ENCODE data around the gene LHFPL6.
"Not testable (repeated sequence)": the region's sequence is repeated elsewhere in the genome, so short reads cannot be mapped to it uniquely, and the experiment has no call there.

LHFPL6 gene

DNA sequence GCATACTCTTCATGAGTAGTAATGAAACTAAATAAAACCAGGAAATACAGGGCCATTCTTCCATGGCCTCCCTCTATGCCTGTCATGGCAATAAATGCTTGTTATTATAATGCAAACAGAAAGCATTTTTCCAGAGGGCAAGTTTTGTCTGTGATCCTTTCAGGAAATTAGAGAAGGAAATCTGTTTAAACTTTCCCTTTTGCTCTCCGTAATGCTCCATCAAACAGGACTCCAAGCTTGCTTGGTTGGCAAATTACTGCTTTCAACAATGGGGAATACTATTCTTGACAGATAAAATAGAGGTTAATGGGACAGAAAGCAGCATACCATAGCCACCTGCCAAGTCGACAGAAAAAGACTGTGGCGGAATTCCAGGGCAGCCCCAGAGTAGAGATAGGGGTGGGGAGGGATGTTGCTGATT, 252.5 kb downstream of the LHFPL6 start:
- Histone ChIP-seq H3K27me3 (ENCODE audit: control insufficient read depth in 2 of 2, insufficient read depth in 2 of 2, low read length in 2 of 2) (no peaks in the 10 kb centered on the region), H3K9ac (ENCODE audit: low read depth in 1 of 2, low read length in 2 of 2) (no peak overlapping the region), H3K36me3 (ENCODE audit: control insufficient read depth in 2 of 2, insufficient read depth in 2 of 2, low read length in 2 of 2) (no peaks in the 10 kb centered on the region), H3K4me1 (ENCODE audit: control insufficient read depth in 2 of 2, insufficient read depth in 2 of 2, low read length in 2 of 2) (peaks cover 0 to 3% of the 10 kb centered on the region in 2 donors), H3K27ac (ENCODE audit: low read depth in 2 of 2, low read length in 2 of 2) (no peak overlapping the region), H3K9me3 (ENCODE audit: control insufficient read depth in 2 of 2, low read length in 2 of 2) (no peaks in the 10 kb centered on the region), H3K4me3 (ENCODE audit: low read length in 2 of 2) (no peak overlapping the region)

DNA sequence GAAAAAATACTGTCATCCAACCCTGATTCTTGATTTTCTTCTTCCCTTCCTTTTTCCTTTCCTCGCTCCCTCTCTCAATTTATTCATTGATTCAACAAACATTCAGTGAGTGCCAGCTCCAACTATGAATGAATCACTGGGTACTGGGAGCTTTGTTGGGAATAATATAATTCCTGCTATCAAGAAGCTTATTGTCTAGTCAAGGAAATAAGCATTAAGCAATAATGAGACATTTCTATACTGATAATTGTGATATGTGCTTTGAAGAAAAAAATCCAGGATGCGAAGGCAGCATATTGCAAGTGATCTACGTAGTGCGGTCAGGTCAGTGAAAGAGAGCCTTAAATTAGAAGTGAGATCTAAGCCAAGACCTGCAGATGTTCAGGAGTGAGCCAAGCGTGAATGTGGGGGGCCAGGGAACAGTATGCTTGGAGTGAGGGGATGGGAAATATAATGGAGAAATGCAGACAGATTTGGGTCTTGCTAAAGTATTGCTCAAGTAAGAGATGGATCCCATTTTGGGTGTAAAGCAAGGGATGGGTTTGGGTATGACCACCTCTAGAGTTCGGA, 253.5 kb downstream of the LHFPL6 start:
- H3K4me3 ChIP-seq (ENCODE audit: low read length in 2 of 2) = no peak overlapping the region

DNA sequence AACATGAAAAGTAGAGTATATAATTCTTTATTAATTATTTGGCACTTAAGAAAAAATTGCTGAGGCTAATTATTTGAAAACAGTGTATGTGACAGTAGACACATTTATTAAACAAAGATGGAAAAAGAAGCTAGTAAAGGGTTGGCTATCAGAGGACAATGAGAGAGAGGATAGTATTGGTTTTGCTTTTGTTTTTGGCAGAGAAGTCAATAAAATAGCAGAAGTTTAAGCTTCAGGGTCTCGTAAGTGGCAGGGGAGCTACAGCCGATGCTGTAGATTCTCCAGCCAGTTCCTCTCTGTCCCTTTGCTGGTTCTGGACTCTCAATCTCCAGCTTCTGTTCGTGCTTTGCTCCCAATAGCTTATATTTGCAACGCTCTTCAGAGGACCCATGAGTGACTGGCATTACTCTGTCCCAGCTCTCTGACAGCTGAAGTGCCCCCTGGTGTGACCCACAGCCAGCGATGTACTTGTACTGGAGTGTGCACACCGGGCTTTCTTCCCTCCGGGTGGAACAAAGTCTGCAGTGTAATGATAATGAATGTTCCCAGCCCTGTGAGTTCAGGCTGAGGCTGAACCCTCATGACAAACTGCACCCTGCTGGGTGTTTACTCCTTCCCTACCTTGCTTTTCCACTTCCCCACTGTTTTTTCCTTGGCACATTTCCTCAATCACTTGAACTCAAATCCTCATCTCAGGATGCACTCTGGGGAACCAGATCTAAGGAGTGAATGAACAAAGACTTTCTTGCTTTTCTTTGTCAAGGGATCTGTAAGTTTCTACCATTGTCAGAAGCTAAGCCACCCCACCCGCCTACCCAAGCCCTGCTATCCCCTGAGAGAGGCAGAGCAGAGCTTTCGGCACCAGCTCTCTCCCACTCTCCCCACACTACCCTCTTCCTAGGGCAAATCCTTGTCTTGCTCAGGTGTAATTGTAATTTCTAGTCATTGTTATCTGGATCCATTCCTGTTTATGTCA, 254.8 kb downstream of the LHFPL6 start:
- Histone ChIP-seq H3K9me3 (ENCODE audit: control insufficient read depth in 2 of 2, low read length in 2 of 2) (no peaks in the 10 kb centered on the region), H3K27ac (ENCODE audit: low read depth in 2 of 2, low read length in 2 of 2) (no peak overlapping the region)

More for the DNA sequence above, 253.5 kb downstream of the LHFPL6 start:
- no peaks in the 10 kb centered on the region for H3K9me3 ChIP-seq (ENCODE audit: control insufficient read depth in 2 of 2, low read length in 2 of 2)
- H3K27ac ChIP-seq (ENCODE audit: low read depth in 2 of 2, low read length in 2 of 2) = no peak overlapping the region
- H3K9ac ChIP-seq (ENCODE audit: low read depth in 1 of 2, low read length in 2 of 2) = no peak overlapping the region
- no peaks in the 10 kb centered on the region for H3K27me3 ChIP-seq (ENCODE audit: control insufficient read depth in 2 of 2, insufficient read depth in 2 of 2, low read length in 2 of 2)
- H3K36me3 ChIP-seq (ENCODE audit: control insufficient read depth in 2 of 2, insufficient read depth in 2 of 2, low read length in 2 of 2) = no peaks in the 10 kb centered on the region
- H3K4me1 ChIP-seq (ENCODE audit: control insufficient read depth in 2 of 2, insufficient read depth in 2 of 2, low read length in 2 of 2) = peaks cover 0 to 3% of the 10 kb centered on the region in 2 donors

DNA sequence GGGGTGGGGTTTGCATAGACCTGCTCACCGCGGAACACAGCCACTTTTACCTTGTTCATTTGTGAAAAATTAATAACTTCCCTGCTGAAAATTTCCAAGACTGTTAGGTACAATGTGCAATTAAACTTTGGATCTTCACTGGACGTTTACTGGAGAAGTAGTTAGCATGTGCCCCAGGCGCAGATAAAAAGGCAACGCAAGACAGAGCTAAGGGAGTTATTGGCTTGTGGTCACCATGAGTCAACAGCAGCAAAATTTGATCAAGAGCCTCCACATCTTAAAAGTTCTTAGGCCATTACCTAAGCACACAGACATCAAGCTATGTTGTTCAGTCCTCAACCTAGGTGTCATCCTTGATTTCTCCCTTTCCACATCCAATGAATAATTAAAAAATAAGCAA, 257.0 kb downstream of the LHFPL6 start:
- Histone ChIP-seq H3K27me3 (ENCODE audit: control insufficient read depth in 2 of 2, insufficient read depth in 2 of 2, low read length in 2 of 2) (no peaks in the 10 kb centered on the region), H3K4me3 (ENCODE audit: low read length in 2 of 2) (no peak overlapping the region), H3K4me1 (ENCODE audit: control insufficient read depth in 2 of 2, insufficient read depth in 2 of 2, low read length in 2 of 2) (peaks cover 0 to 3% of the 10 kb centered on the region in 2 donors), H3K9ac (ENCODE audit: low read depth in 1 of 2, low read length in 2 of 2) (no peak overlapping the region), H3K27ac (ENCODE audit: low read depth in 2 of 2, low read length in 2 of 2) (no peak overlapping the region), H3K36me3 (ENCODE audit: control insufficient read depth in 2 of 2, insufficient read depth in 2 of 2, low read length in 2 of 2) (no peaks in the 10 kb centered on the region), H3K9me3 (ENCODE audit: control insufficient read depth in 2 of 2, low read length in 2 of 2) (no peaks in the 10 kb centered on the region)

More for the DNA sequence above, 254.8 kb downstream of the LHFPL6 start:
- H3K9ac ChIP-seq (ENCODE audit: low read depth in 1 of 2, low read length in 2 of 2) = no peak overlapping the region
- no peak overlapping the region for H3K4me3 ChIP-seq (ENCODE audit: low read length in 2 of 2)
- H3K4me1 ChIP-seq (ENCODE audit: control insufficient read depth in 2 of 2, insufficient read depth in 2 of 2, low read length in 2 of 2) = peaks cover 0 to 3% of the 10 kb centered on the region in 2 donors
- H3K36me3 ChIP-seq (ENCODE audit: control insufficient read depth in 2 of 2, insufficient read depth in 2 of 2, low read length in 2 of 2) = no peaks in the 10 kb centered on the region
- H3K27me3 ChIP-seq (ENCODE audit: control insufficient read depth in 2 of 2, insufficient read depth in 2 of 2, low read length in 2 of 2) = no peaks in the 10 kb centered on the region

DNA sequence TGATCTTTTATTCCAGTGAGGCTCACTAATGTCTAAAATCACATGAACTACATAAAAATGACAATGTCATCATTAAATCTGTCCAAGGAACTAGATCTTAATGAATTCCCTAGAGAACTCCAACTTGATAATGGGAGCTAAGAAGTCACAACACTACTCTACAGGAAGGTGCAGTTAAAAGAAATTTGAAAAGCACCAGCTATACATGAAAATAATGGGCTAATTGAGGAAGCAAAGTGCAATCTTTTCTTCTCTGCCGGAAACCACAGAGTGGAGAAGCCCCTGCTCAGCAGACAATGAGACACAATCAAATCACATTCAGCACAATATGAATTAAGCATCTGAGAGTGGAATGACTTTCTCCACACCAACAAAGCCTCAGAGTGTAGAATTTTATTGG, 261.7 kb downstream of the LHFPL6 start:
- H3K9ac ChIP-seq (ENCODE audit: low read depth in 1 of 2, low read length in 2 of 2) = no peak overlapping the region
- no peak overlapping the region for H3K27ac ChIP-seq (ENCODE audit: low read depth in 2 of 2, low read length in 2 of 2)
- no peaks in the 10 kb centered on the region for H3K36me3 ChIP-seq (ENCODE audit: control insufficient read depth in 2 of 2, insufficient read depth in 2 of 2, low read length in 2 of 2)
- no peak overlapping the region for H3K4me3 ChIP-seq (ENCODE audit: low read length in 2 of 2)
- no peaks in the 10 kb centered on the region for H3K27me3 ChIP-seq (ENCODE audit: control insufficient read depth in 2 of 2, insufficient read depth in 2 of 2, low read length in 2 of 2)
- H3K4me1 ChIP-seq (ENCODE audit: control insufficient read depth in 2 of 2, insufficient read depth in 2 of 2, low read length in 2 of 2) = peaks cover 0 to 2% of the 10 kb centered on the region in 2 donors
- H3K9me3 ChIP-seq (ENCODE audit: control insufficient read depth in 2 of 2, low read length in 2 of 2) = no peaks in the 10 kb centered on the region

DNA sequence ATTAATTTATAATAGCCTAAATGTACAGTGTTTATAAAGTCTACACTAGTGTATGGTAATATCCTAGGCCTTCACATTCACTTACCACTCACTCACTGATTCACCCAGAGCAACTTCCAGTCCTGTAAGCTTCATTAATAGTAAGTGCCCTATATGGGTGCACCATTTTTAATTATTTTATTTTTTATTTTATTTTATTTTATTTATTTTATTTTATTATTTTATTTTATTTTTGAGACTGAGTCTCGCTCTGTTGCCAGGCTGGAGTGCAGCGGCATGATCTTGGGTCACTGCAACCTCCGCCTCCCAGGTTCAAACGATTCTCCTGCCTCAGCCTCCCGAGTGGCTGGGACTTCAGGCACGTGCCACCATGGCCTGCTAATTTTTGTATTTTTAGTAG, 264.9 kb downstream of the LHFPL6 start:
- not testable (repeated sequence) for H3K36me3 ChIP-seq (ENCODE audit: control insufficient read depth in 2 of 2, insufficient read depth in 2 of 2, low read length in 2 of 2); H3K9ac ChIP-seq (ENCODE audit: low read depth in 1 of 2, low read length in 2 of 2)

DNA sequence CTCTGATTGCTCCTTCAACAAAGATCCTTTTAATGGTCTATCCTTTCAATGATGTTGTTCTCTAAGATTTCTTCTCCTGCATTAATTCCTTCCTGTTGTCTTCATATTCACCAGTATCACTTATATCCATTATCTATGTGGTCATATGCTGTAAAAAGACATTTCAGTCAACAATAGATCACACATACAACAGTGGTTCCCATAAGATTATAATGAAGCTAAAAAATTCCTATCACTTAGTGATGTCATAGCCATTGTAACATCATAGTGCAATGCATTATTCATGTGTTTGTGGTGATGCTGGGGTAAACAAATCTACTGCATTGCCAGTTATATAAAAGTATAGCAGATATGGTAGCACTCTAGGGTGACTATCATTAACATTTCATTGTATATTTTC, 266.1 kb downstream of the LHFPL6 start:
- no peaks in the 10 kb centered on the region for H3K9me3 ChIP-seq (ENCODE audit: control insufficient read depth in 2 of 2, low read length in 2 of 2)
- no peak overlapping the region for H3K9ac ChIP-seq (ENCODE audit: low read depth in 1 of 2, low read length in 2 of 2)
- no peaks in the 10 kb centered on the region for H3K36me3 ChIP-seq (ENCODE audit: control insufficient read depth in 2 of 2, insufficient read depth in 2 of 2, low read length in 2 of 2)
- H3K4me3 ChIP-seq (ENCODE audit: low read length in 2 of 2) = no peak overlapping the region
- no peak overlapping the region for H3K27ac ChIP-seq (ENCODE audit: low read depth in 2 of 2, low read length in 2 of 2)
- H3K4me1 ChIP-seq (ENCODE audit: control insufficient read depth in 2 of 2, insufficient read depth in 2 of 2, low read length in 2 of 2) = peaks cover 0 to 5% of the 10 kb centered on the region in 2 donors
- H3K27me3 ChIP-seq (ENCODE audit: control insufficient read depth in 2 of 2, insufficient read depth in 2 of 2, low read length in 2 of 2) = no peaks in the 10 kb centered on the region

More for the DNA sequence above, 264.9 kb downstream of the LHFPL6 start:
- not testable (repeated sequence) for H3K27me3 ChIP-seq (ENCODE audit: control insufficient read depth in 2 of 2, insufficient read depth in 2 of 2, low read length in 2 of 2); H3K27ac ChIP-seq (ENCODE audit: low read depth in 2 of 2, low read length in 2 of 2); H3K4me3 ChIP-seq (ENCODE audit: low read length in 2 of 2); H3K9me3 ChIP-seq (ENCODE audit: control insufficient read depth in 2 of 2, low read length in 2 of 2); H3K4me1 ChIP-seq (ENCODE audit: control insufficient read depth in 2 of 2, insufficient read depth in 2 of 2, low read length in 2 of 2)

DNA sequence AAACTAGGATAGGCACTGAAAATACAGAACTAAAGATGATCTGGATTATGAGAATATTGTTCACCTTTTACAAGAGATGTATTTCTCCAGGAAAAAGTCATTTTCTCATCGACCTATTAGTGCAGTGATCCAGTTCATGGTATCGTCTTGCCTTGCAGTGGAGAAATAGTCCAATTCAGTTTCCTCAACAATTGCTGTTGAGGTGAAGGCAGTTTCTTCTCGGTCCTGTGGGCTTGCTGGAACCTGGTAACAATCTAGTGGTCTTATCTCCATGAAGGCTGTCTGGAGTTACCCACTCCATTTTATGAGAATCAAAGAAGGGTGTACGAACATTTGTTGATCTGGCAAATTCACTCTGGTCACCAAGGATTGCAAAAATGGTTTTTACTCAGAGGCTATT, 266.8 kb downstream of the LHFPL6 start:
- no peaks in the 10 kb centered on the region for H3K36me3 ChIP-seq (ENCODE audit: control insufficient read depth in 2 of 2, insufficient read depth in 2 of 2, low read length in 2 of 2)
- no peak overlapping the region for H3K27ac ChIP-seq (ENCODE audit: low read depth in 2 of 2, low read length in 2 of 2)
- H3K27me3 ChIP-seq (ENCODE audit: control insufficient read depth in 2 of 2, insufficient read depth in 2 of 2, low read length in 2 of 2) = no peaks in the 10 kb centered on the region
- no peak overlapping the region for H3K4me3 ChIP-seq (ENCODE audit: low read length in 2 of 2)
- peaks cover 0 to 5% of the 10 kb centered on the region in 2 donors for H3K4me1 ChIP-seq (ENCODE audit: control insufficient read depth in 2 of 2, insufficient read depth in 2 of 2, low read length in 2 of 2)
- no peak overlapping the region for H3K9ac ChIP-seq (ENCODE audit: low read depth in 1 of 2, low read length in 2 of 2)
- H3K9me3 ChIP-seq (ENCODE audit: control insufficient read depth in 2 of 2, low read length in 2 of 2) = no peaks in the 10 kb centered on the region

DNA sequence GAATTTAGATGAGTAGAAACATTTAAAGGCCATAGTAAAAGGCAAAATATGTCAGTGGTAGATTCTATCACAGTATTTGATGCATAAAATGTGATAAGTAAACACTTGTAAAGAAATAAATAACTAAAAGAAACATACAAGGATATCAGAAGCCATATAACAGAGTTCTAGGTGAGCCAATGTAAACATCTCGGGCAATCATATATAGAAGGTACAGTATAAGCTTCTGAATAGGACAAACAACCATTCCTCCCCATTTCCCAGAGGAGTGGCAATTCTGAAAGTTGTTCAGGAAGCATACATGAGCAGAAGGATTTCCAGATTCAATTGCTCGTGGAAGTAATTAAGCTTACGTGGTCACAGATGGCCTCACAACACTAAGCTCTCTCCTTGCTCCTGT, 267.3 kb downstream of the LHFPL6 start:
- peaks cover 0 to 5% of the 10 kb centered on the region in 2 donors for H3K4me1 ChIP-seq (ENCODE audit: control insufficient read depth in 2 of 2, insufficient read depth in 2 of 2, low read length in 2 of 2)
- no peaks in the 10 kb centered on the region for H3K9me3 ChIP-seq (ENCODE audit: control insufficient read depth in 2 of 2, low read length in 2 of 2)
- no peaks in the 10 kb centered on the region for H3K27me3 ChIP-seq (ENCODE audit: control insufficient read depth in 2 of 2, insufficient read depth in 2 of 2, low read length in 2 of 2)
- no peak overlapping the region for H3K27ac ChIP-seq (ENCODE audit: low read depth in 2 of 2, low read length in 2 of 2)
- H3K36me3 ChIP-seq (ENCODE audit: control insufficient read depth in 2 of 2, insufficient read depth in 2 of 2, low read length in 2 of 2) = no peaks in the 10 kb centered on the region
- no peak overlapping the region for H3K9ac ChIP-seq (ENCODE audit: low read depth in 1 of 2, low read length in 2 of 2)
- H3K4me3 ChIP-seq (ENCODE audit: low read length in 2 of 2) = no peak overlapping the region

DNA sequence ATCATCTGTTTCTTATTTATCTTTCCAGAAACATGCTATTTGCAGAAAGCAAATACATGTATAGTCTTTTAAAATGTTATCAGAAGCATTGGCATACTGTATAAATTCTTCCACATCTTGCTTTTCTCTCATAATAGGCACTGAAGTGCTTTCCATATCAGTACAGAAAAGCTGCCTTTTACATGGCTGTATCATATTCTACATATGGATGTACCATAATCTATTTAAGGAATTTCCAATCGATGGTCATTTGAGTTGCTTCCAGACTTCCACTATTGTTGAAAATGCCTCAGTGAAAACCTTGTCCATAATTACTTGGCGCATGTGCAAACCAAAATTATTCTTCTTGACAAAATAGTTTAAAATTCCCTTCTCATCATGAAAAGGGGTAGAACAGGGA, 272.5 kb downstream of the LHFPL6 start:
- Histone ChIP-seq H3K4me1 (ENCODE audit: control insufficient read depth in 2 of 2, insufficient read depth in 2 of 2, low read length in 2 of 2) (peaks cover 0 to 5% of the 10 kb centered on the region in 2 donors), H3K9ac (ENCODE audit: low read depth in 1 of 2, low read length in 2 of 2) (no peak overlapping the region)

More for the DNA sequence above, 272.5 kb downstream of the LHFPL6 start:
- no peak overlapping the region for H3K4me3 ChIP-seq (ENCODE audit: low read length in 2 of 2)
- no peak overlapping the region for H3K27ac ChIP-seq (ENCODE audit: low read depth in 2 of 2, low read length in 2 of 2)
- H3K27me3 ChIP-seq (ENCODE audit: control insufficient read depth in 2 of 2, insufficient read depth in 2 of 2, low read length in 2 of 2) = no peaks in the 10 kb centered on the region
- no peaks in the 10 kb centered on the region for H3K36me3 ChIP-seq (ENCODE audit: control insufficient read depth in 2 of 2, insufficient read depth in 2 of 2, low read length in 2 of 2)
- no peaks in the 10 kb centered on the region for H3K9me3 ChIP-seq (ENCODE audit: control insufficient read depth in 2 of 2, low read length in 2 of 2)
